H9 (cell line): Measurements from ENCODE around the gene FARS2. TPM values are rescaled to one million over a fixed set of nuclear protein-coding genes. Genes with fewer than 3 reads are reported as not detected.

Experiments
- DNase-seq: peaks from one replicate; pipeline ENCODE4 v3.0.0-alpha.2; 2017
- H2AFZ ChIP-seq: one replicate; pipeline ENCODE4 v1.6.1; 2013; ENCODE audit warnings: mild to moderate bottlenecking, low read length, control low read depth, moderate library complexity
- H2AK5ac ChIP-seq: 2 replicates; pipeline ENCODE4 v1.6.1; 2013; ENCODE audit warnings: low read length, control low read depth, mixed read lengths; ENCODE audit not compliant: insufficient read length
- H2BK120ac ChIP-seq: one replicate; pipeline ENCODE4 v1.6.1; 2013; ENCODE audit warnings: low read depth, mild to moderate bottlenecking, low read length, control low read depth, inconsistent platforms; ENCODE audit not compliant: poor library complexity, severe bottlenecking
- H2BK12ac ChIP-seq: 2 replicates; pipeline ENCODE4 v1.6.1; 2013; ENCODE audit warnings: low read length, control low read depth, mixed read lengths, low read depth; ENCODE audit not compliant: insufficient read length
- H2BK15ac ChIP-seq: 2 replicates; pipeline ENCODE4 v1.6.1; 2013; ENCODE audit warnings: low read depth, low read length, control low read depth
- H2BK20ac ChIP-seq: one replicate; pipeline ENCODE4 v1.6.1; 2013; ENCODE audit warnings: low read depth, mild to moderate bottlenecking, low read length, control low read depth, inconsistent platforms; ENCODE audit not compliant: poor library complexity, severe bottlenecking
- H2BK5ac ChIP-seq: 2 replicates; pipeline ENCODE4 v1.6.1; 2013; ENCODE audit warnings: low read length, control low read depth, mixed read lengths; ENCODE audit not compliant: insufficient read length
- H3K14ac ChIP-seq: 2 replicates; pipeline ENCODE4 v1.6.1; 2013; ENCODE audit warnings: low read length, control low read depth; ENCODE audit not compliant: insufficient read depth
- H3K18ac ChIP-seq: 2 replicates; pipeline ENCODE4 v1.6.1; 2013; ENCODE audit warnings: low read depth, mild to moderate bottlenecking, mixed read lengths, low read length, control low read depth; ENCODE audit not compliant: insufficient read length
- H3K23ac ChIP-seq: 2 replicates; pipeline ENCODE4 v1.6.1; 2013; ENCODE audit warnings: low read length, control low read depth, mixed read lengths, low read depth; ENCODE audit not compliant: insufficient read length
- H3K23me2 ChIP-seq: 2 replicates; pipeline ENCODE4 v1.6.1; 2013; ENCODE audit warnings: low read depth, mild to moderate bottlenecking, mixed read lengths, low read length, control low read depth; ENCODE audit not compliant: insufficient read length, poor library complexity, severe bottlenecking
- H3K27ac ChIP-seq: 2 replicates; pipeline ENCODE4 v1.5.1; 2013; ENCODE audit warnings: low read length, control low read depth, mixed read lengths, low read depth; ENCODE audit not compliant: insufficient read length
- H3K27me3 ChIP-seq: 2 replicates; pipeline ENCODE4 v1.6.1; 2013; ENCODE audit warnings: low read length, control low read depth, inconsistent platforms; ENCODE audit not compliant: insufficient read depth
- H3K4ac ChIP-seq: 2 replicates; pipeline ENCODE4 v1.6.1; 2013; ENCODE audit warnings: low read depth, mild to moderate bottlenecking, control low read depth, inconsistent platforms, low read length, moderate library complexity
- H3K4me1 ChIP-seq: 2 replicates; pipeline ENCODE4 v1.6.1; 2013; ENCODE audit warnings: low read length, control low read depth, inconsistent platforms; ENCODE audit not compliant: insufficient read depth
- H3K4me2 ChIP-seq: 2 replicates; pipeline ENCODE4 v1.6.1; 2013; ENCODE audit warnings: low read length, control low read depth, mixed read lengths; ENCODE audit not compliant: insufficient read length, insufficient read depth
- H3K56ac ChIP-seq: 2 replicates; pipeline ENCODE4 v1.6.1; 2013; ENCODE audit warnings: low read depth, mild to moderate bottlenecking, mixed read lengths, low read length, control low read depth; ENCODE audit not compliant: insufficient read length
- H3K79me1 ChIP-seq: 2 replicates; pipeline ENCODE4 v1.6.1; 2013; ENCODE audit warnings: low read depth, mild to moderate bottlenecking, moderate library complexity, low read length, control low read depth, inconsistent platforms; ENCODE audit not compliant: insufficient read depth, poor library complexity, severe bottlenecking
- H3K79me2 ChIP-seq: 2 replicates; pipeline ENCODE4 v1.6.1; 2013; ENCODE audit warnings: low read length, control low read depth, inconsistent platforms; ENCODE audit not compliant: insufficient read depth
- H3K9ac ChIP-seq: 2 replicates; pipeline ENCODE4 v1.6.1; 2013; ENCODE audit warnings: low read length, control low read depth, mixed read lengths; ENCODE audit not compliant: insufficient read length; ENCODE audit errors: extremely low read depth
- H3K9me3 ChIP-seq: one replicate; pipeline ENCODE4 v1.6.1; 2013; ENCODE audit warnings: low read depth, low read length, inconsistent platforms; ENCODE audit not compliant: control insufficient read depth
- H3T11ph ChIP-seq: one replicate; pipeline ENCODE4 v1.6.1; 2013; ENCODE audit warnings: mild to moderate bottlenecking, low read length, control low read depth, inconsistent platforms
- H4K20me1 ChIP-seq: one replicate; pipeline ENCODE4 v1.6.1; 2013; ENCODE audit not compliant: control insufficient read depth, insufficient read length, insufficient read depth
- H4K5ac ChIP-seq: 2 replicates; pipeline ENCODE4 v1.6.1; 2013; ENCODE audit warnings: low read depth, mild to moderate bottlenecking, mixed read lengths, low read length, control low read depth; ENCODE audit not compliant: insufficient read length
- H4K8ac ChIP-seq: replicated peaks from 2 replicates; pipeline ENCODE4 v1.6.1; 2013; ENCODE audit warnings: low read length, control low read depth, mixed read lengths, low read depth; ENCODE audit not compliant: insufficient read length
- H4K91ac ChIP-seq: 2 replicates; pipeline ENCODE4 v1.6.1; 2013; ENCODE audit warnings: low read depth, mild to moderate bottlenecking, moderate library complexity, mixed read lengths, low read length, control low read depth; ENCODE audit not compliant: insufficient read length
- H3K27ac Mint-ChIP-seq, 3 experiments: 2 replicates in 2 of 3; 3 replicates in 1 of 3; pipeline ENCODE4 v1.8.0; 2020 to 2021; ENCODE audit warnings: mixed read lengths in 3 of 3, mild to moderate bottlenecking in 1 of 3, moderate library complexity in 1 of 3
- H3K27me3 Mint-ChIP-seq: 2 replicates; pipeline ENCODE4 v1.8.0; 2021; ENCODE audit warnings: low read depth, mild to moderate bottlenecking, moderate library complexity, mixed read lengths
- H3K36me3 Mint-ChIP-seq, 3 experiments: 2 replicates in 2 of 3; 3 replicates in 1 of 3; pipeline ENCODE4 v1.8.0; 2020 to 2021; ENCODE audit warnings: low read depth in 3 of 3, mixed read lengths in 3 of 3; ENCODE audit not compliant: insufficient read depth in 1 of 3
- H3K4me1 Mint-ChIP-seq, 2 experiments: 2 replicates each; pipeline ENCODE4 v1.8.0; 2020; ENCODE audit warnings: mixed read lengths in 2 of 2
- H3K4me3 Mint-ChIP-seq, 2 experiments: 2 replicates in 1 of 2; 3 replicates in 1 of 2; pipeline ENCODE4 v1.8.0; 2020 to 2021; ENCODE audit warnings: mild to moderate bottlenecking in 2 of 2, mixed read lengths in 2 of 2, moderate library complexity in 1 of 2
- H3K9me3 Mint-ChIP-seq, 2 experiments: 2 replicates in 1 of 2; 3 replicates in 1 of 2; pipeline ENCODE4 v1.8.0; 2020; ENCODE audit warnings: mild to moderate bottlenecking in 2 of 2, mixed read lengths in 2 of 2, moderate library complexity in 1 of 2
- CTCF ChIP-seq: fragments of 200-600 bp; sonication (generic); conservative IDR thresholded peaks from 3 replicates; pipeline ENCODE4 v1.8.0; 2021; ENCODE audit warnings: antibody characterized with exemption, mild to moderate bottlenecking
- WGBS: extraction: QIAGEN DNeasy Blood & Tissue Kit; methylation state at CpG from one replicate; pipeline ENCODE4 v1.1.7; 2013; ENCODE audit warnings: missing lambda C conversion rate, low lambda C conversion rate, mixed read lengths; ENCODE audit not compliant: insufficient read length; ENCODE audit errors: extremely low coverage; 5-methylcytosine and 5-hydroxymethylcytosine counted together
- total RNA-seq: library from RNA; stranded (reverse); gene quantifications from 2 replicates; pipeline ENCODE4 v1.2.1, GENCODE V29; 2021

Gene FARS2
- total RNA-seq, 1 experiment from 2014 or later, result 8.5 TPM

- DNase-seq, result no peak
- Mint-ChIP-seq H3K4me1 (peaks cover 3 to 4% of the 10 kb centered on the region in 2 experiments; a peak in 1 of 4 replicates), H3K27ac (no peak overlapping the region), H3K36me3 (no peaks in the 10 kb centered on the region), H3K27me3 (no peaks in the 10 kb centered on the region), H3K4me3 (no peak overlapping the region), H3K9me3 (no peaks in the 10 kb centered on the region)
- Histone ChIP-seq H3K23me2 (no peaks in the 10 kb centered on the region), H2AK5ac (no peak overlapping the region), H3K14ac (no peak overlapping the region), H3K56ac (no peak overlapping the region), H2AFZ (no peak overlapping the region), H2BK12ac (no peak overlapping the region), H4K8ac (no peak overlapping the region), H3K18ac (no peak overlapping the region), H4K5ac (no peak overlapping the region), H3K23ac (no peak overlapping the region), H4K20me1 (no peaks in the 10 kb centered on the region), H3K79me1 (no peaks in the 10 kb centered on the region), H3K27ac (no peak overlapping the region), H2BK20ac (no peak overlapping the region), H2BK120ac (no peak overlapping the region), H3K4ac (no peak overlapping the region), H3K27me3 (no peaks in the 10 kb centered on the region), H3K79me2 (no peaks in the 10 kb centered on the region), H4K91ac (no peak overlapping the region), H2BK5ac (no peak overlapping the region), H3K9ac (no peak overlapping the region), H2BK15ac (no peak overlapping the region), H3K9me3 (no peaks in the 10 kb centered on the region), H3T11ph (no peak overlapping the region), H3K4me2 (no peak overlapping the region), H3K4me1 (no peaks in the 10 kb centered on the region)
- TF ChIP-seq CTCF, result no peak
- no CpG with 5 or more reads among the region's 3 CpGs for WGBS
Observed at GRCh38 chr6:5482619-5483018, 221.3 kb downstream of the FARS2 start.
